TTC549 (cell line): Measurements from ENCODE around the gene SPIB.

Experiments
- FAIRE-seq: peaks from 2 replicates; lab custom pipeline; 2012; peaks lifted over from hg19 to GRCh38; lab: Jason Lieb, UNC

Gene SPIB

GRCh38 chr19:50475101-50475568 is 56.4 kb downstream of the SPIB start:
- FAIRE-seq: no peak

DNA sequence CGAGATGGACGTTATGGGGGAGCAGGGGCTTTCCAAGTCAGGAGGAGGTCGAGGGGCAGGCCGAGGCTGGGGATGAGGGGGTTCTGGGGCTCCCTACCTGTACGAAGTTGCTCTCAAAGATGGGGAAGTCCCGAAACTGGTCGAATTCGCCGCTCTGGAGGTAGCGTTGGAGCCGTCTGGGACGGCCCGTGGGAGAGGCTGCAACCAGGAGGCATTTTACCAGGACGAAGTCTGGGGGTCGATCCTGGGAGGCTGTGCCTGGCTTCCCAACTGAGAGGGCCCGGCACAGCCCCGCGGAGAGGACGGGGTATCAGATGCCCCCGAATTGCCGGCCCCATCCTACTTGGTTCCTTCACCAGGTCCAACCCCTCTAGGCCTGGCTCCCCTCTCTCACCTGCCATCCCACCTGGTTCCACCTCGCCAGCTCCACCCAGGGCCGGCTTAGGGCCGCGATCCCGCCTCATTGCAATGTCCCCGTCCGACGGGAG is 57.0 kb downstream of the SPIB start:
- FAIRE-seq: no peak

GRCh38 chr19:50476224-50476906 is 57.6 kb downstream of the SPIB start, which contains the start of the genes EMC10 and GARIN5A:
EMC10 (plus strand) TSS chr19:50476507; CDS start chr19:50476545, 38 bp downstream.
GARIN5A (minus strand) TSS chr19:50476848; CDS start chr19:50476388, 460 bp downstream.
- FAIRE-seq: no peak

GRCh38 chr19:50476907-50477238 is 58.1 kb downstream of the SPIB start:
- no peak for FAIRE-seq

- no peak for FAIRE-seq
These were observed 59.2 kb downstream of the SPIB start for GRCh38 chr19:50477751-50478515.

GRCh38 chr19:50478901-50479715 is 60.4 kb downstream of the SPIB start:
- no peak for FAIRE-seq

- FAIRE-seq: no peak
These were observed 61.1 kb downstream of the SPIB start for GRCh38 chr19:50479761-50480251.

DNA sequence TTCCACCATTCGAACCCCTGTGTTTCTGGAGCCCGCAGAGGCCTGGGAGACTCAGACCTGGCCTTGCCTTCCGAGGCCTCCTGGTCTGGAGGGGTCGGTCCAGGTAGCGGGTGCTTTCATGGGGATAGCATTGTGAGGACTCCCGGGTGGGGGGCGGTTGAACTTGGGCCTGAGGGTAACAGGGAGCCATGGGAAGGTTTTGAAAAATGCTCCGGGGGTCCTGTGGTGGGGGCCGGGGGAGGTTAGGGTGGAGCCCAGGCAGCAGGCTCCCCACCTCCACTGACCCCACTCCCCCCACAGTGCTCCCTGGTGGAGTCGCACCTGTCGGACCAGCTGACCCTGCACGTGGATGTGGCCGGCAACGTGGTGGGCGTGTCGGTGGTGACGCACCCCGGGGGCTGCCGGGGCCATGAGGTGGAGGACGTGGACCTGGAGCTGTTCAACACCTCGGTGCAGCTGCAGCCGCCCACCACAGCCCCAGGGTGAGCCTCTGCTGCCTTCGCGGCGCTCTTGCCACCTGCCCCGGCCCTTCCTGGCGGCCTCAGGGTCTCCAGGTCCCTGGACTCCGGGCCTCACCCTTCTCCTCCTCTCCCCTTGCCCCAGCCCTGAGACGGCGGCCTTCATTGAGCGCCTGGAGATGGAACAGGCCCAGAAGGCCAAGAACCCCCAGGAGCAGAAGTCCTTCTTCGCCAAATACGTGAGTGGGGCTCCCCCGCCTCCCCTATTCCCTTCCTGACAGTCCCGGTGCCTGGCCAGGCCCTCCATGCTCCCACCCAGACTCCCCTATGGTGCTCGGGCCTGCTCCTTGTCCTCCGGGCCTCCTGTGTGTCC is 61.8 kb downstream of the SPIB start:
- FAIRE-seq: no peak
